Activated T-helper 1 cell treated with anti-CD3 and anti-CD28 coated beads, Interleukin-2, amount 50 U/mL, for 16 hours (primary cell): ENCODE measurements around the gene GPR162.

Experiments
- DNase-seq, 2 donors: peaks; one replicate each; pipeline ENCODE4 v3.0.0-alpha.2; 2020; ENCODE audit warnings: low read depth in 1 of 2, low spot score in 1 of 2

The GPR162 gene

GRCh38 chr12:6821591-6822425 is at the start of gene GPR162:
Gene GPR162 (plus strand): TSS chr12:6821821. CDS start chr12:6823899, 2,078 bp downstream.
- DNase-seq = no peak

GRCh38 chr12:6772331-6772695 is 49.3 kb upstream of the GPR162 start, which contains the start of gene LAG3:
Gene LAG3 (plus strand): TSS chr12:6772520. CDS start chr12:6772853, 333 bp downstream.
- DNase-seq = peak in 1 of 2 donors; percentile 38

- DNase-seq = no peak
Observed at GRCh38 chr12:6772726-6773589, 48.7 kb upstream of the GPR162 start.

- no peak for DNase-seq
Observed at GRCh38 chr12:6773590-6774351, 47.9 kb upstream of the GPR162 start.

GRCh38 chr12:6774499-6775062 is 47.0 kb upstream of the GPR162 start:
- no peak for DNase-seq

- no peak for DNase-seq
Observed at GRCh38 chr12:6775185-6776174, 46.1 kb upstream of the GPR162 start.

- DNase-seq = no peak
Observed at GRCh38 chr12:6777386-6777785, 44.2 kb upstream of the GPR162 start.

GRCh38 chr12:6778217-6778573 is 43.4 kb upstream of the GPR162 start:
- DNase-seq = no peak

GRCh38 chr12:6778574-6779550 is 42.8 kb upstream of the GPR162 start:
- DNase-seq = peak; percentile 73 to 79

GRCh38 chr12:6779708-6780432 is 41.8 kb upstream of the GPR162 start:
- DNase-seq = no peak

- no peak for DNase-seq
Observed at GRCh38 chr12:6780573-6780972, 41.0 kb upstream of the GPR162 start.

- DNase-seq = no peak
Observed at GRCh38 chr12:6782119-6782518, 39.5 kb upstream of the GPR162 start.

GRCh38 chr12:6782850-6783566 is 38.6 kb upstream of the GPR162 start:
- DNase-seq = no peak

GRCh38 chr12:6783828-6784227 is 37.8 kb upstream of the GPR162 start:
- DNase-seq = no peak

- DNase-seq = no peak
Observed at GRCh38 chr12:6784296-6784695, 37.3 kb upstream of the GPR162 start.

GRCh38 chr12:6784761-6785160 is 36.9 kb upstream of the GPR162 start:
- DNase-seq = no peak

- no peak for DNase-seq
Observed at GRCh38 chr12:6786416-6787094, 35.1 kb upstream of the GPR162 start.
